D721Med (cell line): Measurements from ENCODE around the gene FIGLA.

ENCODE experiments used
- DNase-seq: peaks from one replicate; pipeline ENCODE4 v3.0.0; 2011; ENCODE audit warnings: low spot score; ENCODE audit not compliant: insufficient read length
- FAIRE-seq: peaks from 2 replicates; lab custom pipeline; 2011; peaks lifted over from hg19 to GRCh38; lab: Jason Lieb, UNC
- CTCF ChIP-seq: IDR thresholded peaks from 2 replicates; pipeline ENCODE4 v1.5.1; 2012; ENCODE audit warnings: mild to moderate bottlenecking, control low read depth; ENCODE audit not compliant: insufficient read depth; ENCODE audit errors: missing control alignments

FIGLA gene

DNA sequence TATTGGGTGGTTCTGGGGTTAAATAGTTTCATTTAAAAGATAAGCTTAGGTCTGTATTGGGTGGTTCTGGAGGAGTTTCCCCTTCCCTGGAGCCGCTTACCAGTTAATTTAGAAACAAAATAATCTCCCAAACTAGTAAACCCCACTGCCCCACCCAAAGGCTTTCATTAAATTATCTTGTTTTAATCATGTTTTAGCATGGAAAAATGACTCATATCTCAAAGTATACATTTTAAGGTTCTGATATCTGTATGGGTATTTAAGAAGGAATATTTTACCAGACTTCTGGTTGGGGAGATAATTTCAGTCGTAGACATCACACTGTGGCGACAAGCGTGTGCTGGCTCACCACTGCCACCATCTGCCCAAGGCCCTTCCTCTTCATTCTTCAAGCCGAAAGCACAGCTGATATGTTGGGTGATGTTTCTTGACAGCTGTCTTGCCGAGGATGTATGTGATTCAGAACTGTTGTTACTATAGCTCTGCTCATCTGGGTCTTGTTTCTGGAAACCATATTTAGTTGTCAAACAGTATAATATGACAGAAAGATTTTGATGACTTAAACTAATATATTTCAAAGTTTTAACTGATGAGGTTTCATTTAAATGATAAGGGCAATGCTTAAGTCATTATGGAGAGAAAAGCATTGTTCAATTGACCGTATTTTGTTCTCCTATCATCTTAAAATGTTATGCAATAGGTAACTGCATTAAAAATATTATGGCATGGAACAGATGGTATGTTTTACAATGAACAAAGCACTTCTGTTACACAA is 5.1 kb downstream of the FIGLA start:
- no peak for FAIRE-seq
- TF ChIP-seq CTCF, result peak; percentile 37
- DNase-seq, result no peak

DNA sequence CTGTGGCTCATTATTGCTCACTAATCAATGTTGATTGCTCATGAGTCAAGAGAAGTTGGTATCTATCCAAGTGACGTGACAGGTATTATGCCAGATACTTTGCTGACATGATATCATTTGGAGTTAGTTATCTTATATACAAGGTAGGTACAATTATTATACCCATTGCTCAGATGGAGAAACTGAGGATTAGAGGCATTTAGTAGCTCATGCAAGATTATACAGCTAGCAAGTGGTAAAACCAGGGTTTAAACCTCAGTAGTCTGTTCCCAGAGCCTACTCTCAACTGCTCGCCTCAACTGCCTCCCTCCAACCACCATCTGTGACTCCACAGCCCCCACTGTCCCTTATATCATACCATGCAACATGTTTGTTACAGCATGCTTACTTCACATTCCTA is 6.1 kb downstream of the FIGLA start:
- no peak for DNase-seq
- FAIRE-seq, result no peak
- no peak for TF ChIP-seq CTCF

DNA sequence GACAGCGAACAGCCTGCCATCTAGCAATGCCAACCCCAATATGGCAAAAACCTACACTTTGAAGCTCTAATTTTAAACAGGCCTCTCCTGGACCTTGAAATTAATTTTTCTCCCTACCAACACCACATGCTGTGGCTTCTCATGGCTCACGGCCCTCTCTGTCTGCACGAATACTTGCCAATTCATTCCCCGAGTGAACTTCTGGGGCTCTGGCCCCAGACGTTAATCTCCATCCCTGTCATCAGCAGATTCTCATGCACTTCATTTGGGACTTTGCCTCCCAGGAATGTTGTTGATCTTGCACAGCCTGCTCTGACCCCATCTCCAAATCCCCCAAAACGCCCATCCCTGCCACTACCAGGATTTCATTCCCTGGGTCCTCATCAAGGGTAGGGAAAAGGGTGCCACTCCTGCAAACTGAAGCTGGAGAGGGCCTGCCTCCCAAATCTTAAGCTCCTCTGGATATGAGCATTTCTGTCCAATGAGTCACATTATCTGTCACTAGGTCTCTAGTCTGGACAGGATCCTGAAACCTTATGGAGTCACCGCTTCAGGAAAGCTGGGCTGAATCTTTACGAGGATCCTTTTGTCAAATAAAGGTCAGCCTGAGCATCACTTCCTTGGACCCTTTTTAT is 10.4 kb downstream of the FIGLA start:
- TF ChIP-seq CTCF, result no peak
- no peak for DNase-seq
- no peak for FAIRE-seq

- DNase-seq (no peak), FAIRE-seq (no peak)
- no peak for TF ChIP-seq CTCF
These were observed 11.0 kb downstream of the FIGLA start for GRCh38 chr2:70779491-70779890.

GRCh38 chr2:70778676-70779075 is 11.8 kb downstream of the FIGLA start:
- TF ChIP-seq CTCF, result no peak
- DNase-seq (no peak), FAIRE-seq (no peak)

DNA sequence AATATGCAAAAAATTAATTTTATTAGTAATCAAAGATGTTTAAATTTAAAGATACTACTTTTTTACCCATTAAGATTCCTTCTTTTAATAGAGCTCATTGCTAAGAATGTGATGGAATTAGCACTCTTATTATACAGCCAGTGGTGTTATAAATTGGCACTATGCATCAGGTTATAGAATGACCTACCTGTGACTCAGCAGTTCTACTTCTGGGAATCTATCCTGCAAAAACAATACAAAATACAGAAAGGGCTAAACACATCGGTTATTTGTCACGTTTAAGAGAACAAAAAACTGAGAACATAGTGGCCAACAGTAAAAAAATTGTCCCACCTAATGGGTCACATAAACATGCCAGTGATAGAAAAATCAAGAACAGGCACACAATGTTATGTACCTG is 13.0 kb downstream of the FIGLA start:
- FAIRE-seq, result no peak
- TF ChIP-seq CTCF, result no peak

DNA sequence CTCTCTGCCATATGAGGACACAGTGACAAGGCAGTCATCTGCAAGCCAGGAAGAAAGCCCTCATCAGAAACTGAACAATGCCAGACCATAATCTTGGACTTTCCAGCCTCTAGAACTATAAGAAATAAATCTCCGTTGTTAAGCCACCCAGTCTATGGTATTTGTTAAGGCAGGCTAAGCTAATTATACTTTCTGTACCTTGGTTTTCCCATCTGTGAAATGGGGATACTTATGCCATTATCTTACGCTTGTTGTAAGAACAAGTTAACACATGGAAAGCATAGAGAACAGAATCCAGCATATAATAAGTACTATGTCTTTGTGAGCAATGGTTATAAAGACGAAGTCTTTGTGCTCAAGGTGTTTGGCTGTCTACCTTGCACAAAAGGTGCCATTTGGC is 14.2 kb downstream of the FIGLA start:
- DNase-seq, result no peak
- TF ChIP-seq CTCF, result no peak
- FAIRE-seq, result no peak

More for the DNA sequence above, 13.0 kb downstream of the FIGLA start:
- DNase-seq, result no peak
